HEK293 (cell line): ENCODE measurements around the gene KLHL17.
A peak's percentile ranks its signal among the peaks of the same experiment; 100 is the strongest.

Experiments
- GLIS1 ChIP-seq: fragments of 450-650 bp; formaldehyde crosslinking; IDR thresholded peaks from 2 replicates; pipeline ENCODE4 v1.5.1; 2016; ENCODE audit warnings: missing biosample characterization, missing genetic modification characterization
- HOXA7 ChIP-seq: sonication (generic); formaldehyde crosslinking; IDR thresholded peaks from 2 replicates; pipeline ENCODE4 v1.8.1; 2022; ENCODE audit warnings: missing genetic modification reagents, borderline replicate concordance
- RBAK ChIP-seq: fragments of 450-650 bp; formaldehyde crosslinking; IDR thresholded peaks from 2 replicates; pipeline ENCODE4 v1.5.1; 2016; ENCODE audit warnings: missing biosample characterization, missing genetic modification characterization
- SALL2 ChIP-seq: fragments of 450-650 bp; formaldehyde crosslinking; IDR thresholded peaks from 2 replicates; pipeline ENCODE4 v1.5.0; 2017; ENCODE audit warnings: missing biosample characterization, mild to moderate bottlenecking, missing genetic modification characterization, borderline replicate concordance
- SP2 ChIP-seq: fragments of 450-650 bp; formaldehyde crosslinking; IDR thresholded peaks from 2 replicates; pipeline ENCODE4 v1.5.1; 2016; ENCODE audit warnings: missing biosample characterization, missing genetic modification characterization
- ZBTB8A ChIP-seq: fragments of 450-650 bp; formaldehyde crosslinking; IDR thresholded peaks from 2 replicates; pipeline ENCODE4 v1.5.1; 2016; ENCODE audit warnings: missing biosample characterization, missing genetic modification characterization
- ZFP41 ChIP-seq: fragments of 450-650 bp; formaldehyde crosslinking; IDR thresholded peaks from 2 replicates; pipeline ENCODE4 v1.5.1; 2016; ENCODE audit warnings: missing biosample characterization, missing genetic modification characterization, borderline replicate concordance
- ZFP69B ChIP-seq: fragments of 450-650 bp; formaldehyde crosslinking; IDR thresholded peaks from 2 replicates; pipeline ENCODE4 v1.5.1; 2016; ENCODE audit warnings: missing biosample characterization, missing genetic modification characterization
- ZNF155 ChIP-seq: fragments of 450-650 bp; formaldehyde crosslinking; IDR thresholded peaks from 2 replicates; pipeline ENCODE4 v1.5.1; 2016; ENCODE audit warnings: missing biosample characterization, missing genetic modification characterization
- ZNF202 ChIP-seq: fragments of 450-650 bp; formaldehyde crosslinking; IDR thresholded peaks from 2 replicates; pipeline ENCODE4 v1.5.1; 2016; ENCODE audit warnings: missing biosample characterization, missing genetic modification characterization, borderline replicate concordance
- ZNF221 ChIP-seq: fragments of 450-650 bp; formaldehyde crosslinking; IDR thresholded peaks from 2 replicates; pipeline ENCODE4 v1.5.1; 2017; ENCODE audit warnings: missing biosample characterization, missing genetic modification characterization, borderline replicate concordance
- ZNF24 ChIP-seq: fragments of 450-650 bp; formaldehyde crosslinking; IDR thresholded peaks from 2 replicates; pipeline ENCODE4 v1.5.1; 2016; ENCODE audit warnings: missing biosample characterization, missing genetic modification characterization
- ZNF266 ChIP-seq: fragments of 450-650 bp; formaldehyde crosslinking; IDR thresholded peaks from 2 replicates; pipeline ENCODE4 v1.5.1; 2016; ENCODE audit warnings: missing biosample characterization, missing genetic modification characterization, low read depth
- ZNF274 ChIP-seq, 2 experiments: fragments of 200-500 bp in 1 of 2; fragments of 450-650 bp in 1 of 2; sonication (Bioruptor generic) in 1 of 2; formaldehyde crosslinking in 1 of 2; IDR thresholded peaks; 2 replicates each; pipeline versions ENCODE4 v1.5.1 to v1.6.1; 2014 to 2016; ENCODE audit warnings: borderline replicate concordance in 1 of 2, inconsistent platforms in 1 of 2, low read length in 1 of 2, missing biosample characterization in 1 of 2, missing genetic modification characterization in 1 of 2
- ZNF354C ChIP-seq: fragments of 450-650 bp; formaldehyde crosslinking; IDR thresholded peaks from 2 replicates; pipeline ENCODE4 v1.5.1; 2016; ENCODE audit warnings: missing biosample characterization, missing genetic modification characterization, low read depth, borderline replicate concordance
- ZNF37A ChIP-seq: fragments of 450-650 bp; IDR thresholded peaks from 2 replicates; pipeline ENCODE4 v1.5.1; 2018; ENCODE audit warnings: missing biosample characterization, missing genetic modification characterization
- ZNF473 ChIP-seq: fragments of 450-650 bp; formaldehyde crosslinking; IDR thresholded peaks from 2 replicates; pipeline ENCODE4 v1.5.1; 2017; ENCODE audit warnings: missing biosample characterization, missing genetic modification characterization
- ZNF48 ChIP-seq: fragments of 450-650 bp; formaldehyde crosslinking; IDR thresholded peaks from 2 replicates; pipeline ENCODE4 v1.5.1; 2016; ENCODE audit warnings: missing biosample characterization, missing genetic modification characterization
- ZNF518A ChIP-seq: fragments of 450-650 bp; formaldehyde crosslinking; conservative IDR thresholded peaks from 2 replicates; pipeline ENCODE4 v1.5.1; 2016; ENCODE audit warnings: low read depth, missing biosample characterization, missing genetic modification characterization
- ZNF521 ChIP-seq: fragments of 450-650 bp; formaldehyde crosslinking; IDR thresholded peaks from 2 replicates; pipeline ENCODE4 v1.5.1; 2017; ENCODE audit warnings: missing biosample characterization, mild to moderate bottlenecking, missing genetic modification characterization
- ZNF548 ChIP-seq: fragments of 450-650 bp; formaldehyde crosslinking; IDR thresholded peaks from 2 replicates; pipeline ENCODE4 v1.5.1; 2016; ENCODE audit warnings: missing biosample characterization, missing genetic modification characterization
- ZNF571 ChIP-seq: fragments of 450-650 bp; formaldehyde crosslinking; IDR thresholded peaks from 2 replicates; pipeline ENCODE4 v1.5.0; 2017; ENCODE audit warnings: missing biosample characterization, missing genetic modification characterization
- ZNF580 ChIP-seq: fragments of 450-650 bp; formaldehyde crosslinking; IDR thresholded peaks from 2 replicates; pipeline ENCODE4 v1.5.1; 2016; ENCODE audit warnings: missing biosample characterization, missing genetic modification characterization
- ZNF610 ChIP-seq: fragments of 450-650 bp; formaldehyde crosslinking; IDR thresholded peaks from 2 replicates; pipeline ENCODE4 v1.5.1; 2016; ENCODE audit warnings: missing biosample characterization, missing genetic modification characterization, borderline replicate concordance
- ZNF658 ChIP-seq: fragments of 450-650 bp; formaldehyde crosslinking; IDR thresholded peaks from 2 replicates; pipeline ENCODE4; 2016; ENCODE audit warnings: missing biosample characterization, missing genetic modification characterization
- ZNF768 ChIP-seq: fragments of 450-650 bp; formaldehyde crosslinking; IDR thresholded peaks from 2 replicates; pipeline ENCODE4 v1.5.1; 2018; ENCODE audit warnings: missing biosample characterization, mild to moderate bottlenecking, missing genetic modification characterization
- ZNF843 ChIP-seq: fragments of 450-650 bp; formaldehyde crosslinking; IDR thresholded peaks from 2 replicates; pipeline ENCODE4 v1.5.1; 2016; ENCODE audit warnings: missing biosample characterization, missing genetic modification characterization
- ZSCAN23 ChIP-seq: fragments of 450-650 bp; formaldehyde crosslinking; IDR thresholded peaks from 2 replicates; pipeline ENCODE4 v1.5.1; 2016; ENCODE audit warnings: missing biosample characterization, missing genetic modification characterization
- TF ChIP-seq, protein P1 (sequence below): fragments of 450-650 bp; formaldehyde crosslinking; IDR thresholded peaks from 2 replicates; pipeline ENCODE4 v1.5.1; 2016; ENCODE audit warnings: missing biosample characterization, missing genetic modification characterization
- TF ChIP-seq, protein P2 (sequence below): fragments of 450-650 bp; formaldehyde crosslinking; IDR thresholded peaks from 2 replicates; pipeline ENCODE4 v1.5.1; 2016; ENCODE audit warnings: missing biosample characterization, missing genetic modification characterization
- TF ChIP-seq, protein P3 (sequence below): IDR thresholded peaks from 2 replicates; pipeline ENCODE4 v1.6.1; 2011; ENCODE audit warnings: mild to moderate bottlenecking, low read depth, low read length, borderline replicate concordance

Gene KLHL17

DNA sequence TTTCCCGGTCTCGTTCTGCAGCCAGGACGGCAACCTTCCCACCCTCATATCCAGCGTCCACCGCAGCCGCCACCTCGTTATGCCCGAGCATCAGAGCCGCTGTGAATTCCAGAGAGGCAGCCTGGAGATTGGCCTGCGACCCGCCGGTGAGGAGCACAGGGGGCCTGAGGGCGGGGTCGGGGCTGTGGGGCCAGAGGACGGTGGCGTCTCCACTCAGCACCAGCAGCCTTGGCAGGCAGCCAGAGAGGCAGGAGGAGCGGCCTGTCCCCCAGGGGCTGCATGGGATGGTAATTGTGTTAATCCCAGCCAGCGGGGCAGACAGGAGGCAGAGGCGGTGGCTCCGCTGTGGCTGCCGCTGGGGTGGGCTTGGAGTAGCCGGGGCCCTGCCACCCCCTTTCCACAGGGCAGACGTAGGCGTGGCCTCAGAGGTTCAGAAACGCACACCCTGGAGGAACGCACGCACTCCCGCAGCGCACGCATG, 24.6 kb upstream of the KLHL17 start (continued):
- TF ChIP-seq ZNF274 (IDR thresholded peaks at IDR 0.05; ENCODE audit: low read length) (no peak), ZNF274 (tag by site-specific recombination; IDR thresholded peaks at IDR 0.05; ENCODE audit: borderline replicate concordance) (no peak), ZNF48 (no peak), ZNF155 (no peak), ZNF37A (tag by site-specific recombination) (no peak), ZNF354C (no peak), SP2 (tag by site-specific recombination) (0 out of 2 replicates have a peak, but pooled peaks have one; percentile 35), ZNF571 (no peak), RBAK (no peak), ZFP69B (tag by site-specific recombination) (peak; percentile 55; the same call in 1 of the 2 replicates), ZNF221 (no peak), ZNF658 (no peak), ZFP41 (tag by site-specific recombination) (no peak), ZNF24 (no peak), ZNF518A (tag by site-specific recombination) (no peak), ZSCAN23 (tag by site-specific recombination) (0 out of 2 replicates have a peak, but pooled peaks have one; percentile 16), ZNF473 (tag by site-specific recombination) (no peak), ZNF843 (tag by site-specific recombination) (peak; percentile 69), ZBTB8A (tag by site-specific recombination) (peak; percentile 69), ZNF548 (no peak), ZNF610 (tag by site-specific recombination) (peak; percentile 96), HOXA7 (no peak), GLIS1 (peak; percentile 92), ZNF580 (tag by site-specific recombination) (no peak), ZNF202 (tag by site-specific recombination) (no peak), ZNF768 (tag by site-specific recombination) (no peak), SALL2 (tag by site-specific recombination) (no peak), ZNF266 (no peak), ZNF521 (tag by site-specific recombination) (no peak)
- TF ChIP-seq, protein P1, sequence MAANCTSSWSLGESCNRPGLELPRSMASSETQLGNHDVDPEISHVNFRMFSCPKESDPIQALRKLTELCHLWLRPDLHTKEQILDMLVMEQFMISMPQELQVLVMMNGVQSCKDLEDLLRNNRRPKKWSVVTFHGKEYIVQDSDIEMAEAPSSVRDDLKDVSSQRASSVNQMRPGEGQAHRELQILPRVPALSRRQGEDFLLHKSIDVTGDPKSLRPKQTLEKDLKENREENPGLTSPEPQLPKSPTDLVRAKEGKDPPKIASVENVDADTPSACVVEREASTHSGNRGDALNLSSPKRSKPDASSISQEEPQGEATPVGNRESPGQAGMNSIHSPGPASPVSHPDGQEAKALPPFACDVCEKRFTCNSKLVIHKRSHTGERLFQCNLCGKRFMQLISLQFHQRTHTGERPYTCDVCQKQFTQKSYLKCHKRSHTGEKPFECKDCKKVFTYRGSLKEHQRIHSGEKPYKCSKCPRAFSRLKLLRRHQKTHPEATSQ (tag by site-specific recombination): no peak
- TF ChIP-seq, protein P2, sequence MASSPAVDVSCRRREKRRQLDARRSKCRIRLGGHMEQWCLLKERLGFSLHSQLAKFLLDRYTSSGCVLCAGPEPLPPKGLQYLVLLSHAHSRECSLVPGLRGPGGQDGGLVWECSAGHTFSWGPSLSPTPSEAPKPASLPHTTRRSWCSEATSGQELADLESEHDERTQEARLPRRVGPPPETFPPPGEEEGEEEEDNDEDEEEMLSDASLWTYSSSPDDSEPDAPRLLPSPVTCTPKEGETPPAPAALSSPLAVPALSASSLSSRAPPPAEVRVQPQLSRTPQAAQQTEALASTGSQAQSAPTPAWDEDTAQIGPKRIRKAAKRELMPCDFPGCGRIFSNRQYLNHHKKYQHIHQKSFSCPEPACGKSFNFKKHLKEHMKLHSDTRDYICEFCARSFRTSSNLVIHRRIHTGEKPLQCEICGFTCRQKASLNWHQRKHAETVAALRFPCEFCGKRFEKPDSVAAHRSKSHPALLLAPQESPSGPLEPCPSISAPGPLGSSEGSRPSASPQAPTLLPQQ: peak; percentile 73
- TF ChIP-seq, protein P3, sequence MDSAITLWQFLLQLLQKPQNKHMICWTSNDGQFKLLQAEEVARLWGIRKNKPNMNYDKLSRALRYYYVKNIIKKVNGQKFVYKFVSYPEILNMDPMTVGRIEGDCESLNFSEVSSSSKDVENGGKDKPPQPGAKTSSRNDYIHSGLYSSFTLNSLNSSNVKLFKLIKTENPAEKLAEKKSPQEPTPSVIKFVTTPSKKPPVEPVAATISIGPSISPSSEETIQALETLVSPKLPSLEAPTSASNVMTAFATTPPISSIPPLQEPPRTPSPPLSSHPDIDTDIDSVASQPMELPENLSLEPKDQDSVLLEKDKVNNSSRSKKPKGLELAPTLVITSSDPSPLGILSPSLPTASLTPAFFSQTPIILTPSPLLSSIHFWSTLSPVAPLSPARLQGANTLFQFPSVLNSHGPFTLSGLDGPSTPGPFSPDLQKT: no peak
